Myometrial cell (primary cell): ENCODE data around the gene CYP2D6. TPM values are rescaled to one million over a fixed set of nuclear protein-coding genes. Genes with fewer than 3 reads are reported as not detected.

Experiments used
- total RNA-seq: library from RNA; depleted of rRNA; stranded (reverse); fragments of >200 nt; gene quantifications from 2 replicates; pipeline ENCODE4 v1.2.3, GENCODE V29; 2015

The CYP2D6 gene
- total RNA-seq: not detected in 2 replicates

DNA sequence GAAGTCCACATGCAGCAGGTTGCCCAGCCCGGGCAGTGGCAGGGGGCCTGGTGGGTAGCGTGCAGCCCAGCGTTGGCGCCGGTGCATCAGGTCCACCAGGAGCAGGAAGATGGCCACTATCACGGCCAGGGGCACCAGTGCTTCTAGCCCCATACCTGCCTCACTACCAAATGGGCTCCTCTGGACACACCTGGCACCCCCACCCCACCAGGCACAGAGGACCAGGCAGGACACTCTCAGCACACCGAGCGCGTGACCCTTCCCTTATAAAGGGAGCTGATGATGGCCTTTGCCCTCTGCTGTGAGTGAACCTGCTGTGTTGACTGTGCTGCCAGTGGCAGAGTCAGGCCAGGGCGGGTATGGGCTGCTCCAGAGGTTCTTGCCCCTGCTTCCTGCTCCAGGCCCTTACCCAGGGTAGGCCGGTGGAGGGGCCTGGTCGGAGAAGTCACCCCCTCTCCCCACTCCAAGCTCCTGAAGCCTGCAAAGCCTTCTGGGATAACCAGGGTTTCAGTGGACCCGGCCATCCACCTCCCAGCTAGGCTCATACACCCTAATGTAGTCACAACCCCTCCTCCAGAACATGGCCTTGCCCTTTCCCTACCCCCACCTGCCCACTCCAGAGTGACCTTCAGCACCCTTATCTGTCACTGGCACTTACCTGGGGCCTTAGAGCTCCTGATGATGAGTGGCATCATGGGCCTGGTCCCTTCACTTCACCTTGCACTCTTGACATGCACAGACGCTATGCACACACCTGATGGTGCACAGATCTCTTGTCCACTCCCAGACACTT lies at the start of gene CYP2D6:
Gene CYP2D6 (minus strand): TSS at position 172 of the 793 bp plus-strand sequence. CDS start 19 bp downstream, at position 153.

DNA sequence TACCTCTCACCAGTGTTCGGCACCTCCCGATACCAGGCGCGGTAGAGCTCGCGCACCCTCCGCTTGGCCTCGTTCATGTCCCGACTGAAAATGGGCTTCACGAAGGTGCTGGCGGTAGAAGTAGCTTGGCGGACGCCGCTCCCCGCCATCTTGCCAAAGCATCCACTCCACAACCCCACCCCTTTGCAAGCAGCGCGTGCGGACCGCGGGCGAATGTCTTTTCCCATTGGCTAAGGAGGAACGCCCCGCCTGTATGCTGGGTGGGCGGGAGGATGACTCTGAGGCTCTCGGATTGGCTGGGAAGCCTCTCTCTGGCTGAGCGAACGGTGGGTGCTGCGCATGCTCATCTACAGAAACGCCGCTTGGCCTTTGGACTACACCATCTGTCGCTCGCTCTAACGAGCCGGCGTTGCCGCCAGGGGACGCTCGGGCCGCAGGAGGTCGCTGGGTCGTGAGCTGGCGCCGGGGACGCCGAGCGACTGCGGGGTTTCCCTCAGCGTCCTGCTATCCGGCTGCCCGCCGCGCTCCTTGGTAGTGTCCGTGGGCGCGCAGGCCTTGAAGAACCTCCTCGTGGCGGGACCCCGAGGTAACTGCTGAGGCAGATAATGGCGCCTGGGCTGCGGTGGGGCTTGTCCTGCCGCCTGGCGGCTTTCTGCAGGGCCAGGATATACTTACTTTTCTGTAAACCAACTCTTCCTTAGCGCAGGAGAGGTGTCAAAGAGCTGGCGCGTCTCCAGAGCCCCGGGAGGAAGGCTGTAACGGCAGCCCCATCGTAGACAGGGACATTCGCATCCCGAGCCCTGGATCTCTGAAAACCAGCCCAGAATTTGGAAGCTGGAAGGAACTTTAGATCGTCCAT lies 39.8 kb downstream of the CYP2D6 start, which contains the start of gene NDUFA6:
Gene NDUFA6 (minus strand): TSS at position 177 of the 859 bp plus-strand sequence. CDS start 28 bp downstream, at position 149.

DNA sequence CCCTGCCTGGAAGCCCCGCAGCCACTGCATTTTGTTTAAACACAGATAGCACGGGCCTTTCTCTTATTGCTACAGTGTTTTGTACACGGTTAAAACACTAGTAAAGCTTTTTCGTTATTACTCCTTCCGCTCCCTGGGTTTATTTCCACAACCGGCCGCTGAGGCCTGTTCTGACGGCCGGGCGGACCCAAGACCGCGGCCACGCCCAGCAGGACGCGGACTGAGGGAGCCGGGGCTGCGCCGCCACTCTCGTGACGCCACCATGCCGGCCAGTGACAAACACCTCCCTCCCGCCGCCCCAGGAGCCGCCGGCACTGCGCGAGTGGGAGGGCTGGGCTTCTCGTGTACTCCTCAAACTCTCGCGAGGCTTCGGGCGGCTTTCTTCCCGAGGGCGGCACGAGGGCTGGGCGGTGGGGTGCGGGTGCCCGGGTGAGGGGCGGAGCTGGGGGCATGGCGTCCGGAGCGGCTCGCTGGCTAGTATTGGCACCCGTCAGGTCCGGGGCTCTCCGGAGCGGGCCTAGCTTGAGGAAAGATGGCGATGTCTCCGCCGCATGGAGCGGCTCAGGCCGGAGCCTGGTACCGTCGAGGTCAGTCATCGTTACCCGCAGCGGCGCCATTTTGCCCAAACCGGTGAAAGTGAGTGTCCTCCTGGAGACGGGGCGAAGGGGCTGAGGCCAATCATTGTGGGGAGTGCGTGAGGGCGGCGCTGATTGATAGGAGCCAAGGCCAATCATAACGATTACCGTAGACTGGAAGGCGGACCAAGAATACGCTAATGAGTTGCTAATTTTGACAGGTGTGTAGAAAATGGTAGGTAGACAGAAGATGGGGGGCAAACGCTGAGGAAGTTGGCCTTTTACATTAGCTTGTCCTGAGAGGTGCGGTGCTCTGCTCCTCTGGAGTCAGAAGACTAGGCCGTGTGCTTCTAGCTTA lies 51.0 kb downstream of the CYP2D6 start, which contains the start of gene SMDT1:
Gene SMDT1 (plus strand): TSS at position 382 of the 933 bp plus-strand sequence. CDS start 69 bp downstream, at position 451.

Other genes with a start within 250 kb of the CYP2D6 start
- gene SHISA8, start 215.7 kb downstream of the CYP2D6 start, total RNA-seq: not detected in 2 replicates
- 0.18 TPM in 1 of 2 replicates, not detected in the other for gene TNFRSF13C, start 204.0 kb downstream of the CYP2D6 start, total RNA-seq
- 43.1 and 43.8 TPM in 2 replicates for gene CENPM, start 183.7 kb downstream of the CYP2D6 start, total RNA-seq
- gene SEPTIN3, start 161.4 kb downstream of the CYP2D6 start, total RNA-seq: under 0.01 TPM in 1 of 2 replicates, not detected in the other
- 0.18 TPM in 1 of 2 replicates, not detected in the other for gene WBP2NL, start 132.0 kb downstream of the CYP2D6 start, total RNA-seq
- 55.3 and 63.1 TPM in 2 replicates for gene NAGA, start 60.0 kb downstream of the CYP2D6 start, total RNA-seq
- 27.5 and 29.4 TPM in 2 replicates for gene PHETA2, start 56.6 kb downstream of the CYP2D6 start, total RNA-seq
- 4.6 and 6.0 TPM in 2 replicates for gene SMDT1, start 51.1 kb downstream of the CYP2D6 start, total RNA-seq
- gene NDUFA6, start 40.0 kb downstream of the CYP2D6 start, total RNA-seq: 70.2 and 84.5 TPM in 2 replicates
- 19.3 and 25.2 TPM in 2 replicates for gene TCF20, start 139.8 kb upstream of the CYP2D6 start, total RNA-seq